Astrocyte (in vitro differentiated cells and primary cell): ENCODE data around the gene ZBTB7C. TPM values are rescaled to one million over a fixed set of nuclear protein-coding genes. Genes with fewer than 3 reads are reported as not detected.

ENCODE experiments used
- DNase-seq: peaks from one replicate; pipeline ENCODE4 v3.0.0-alpha.2; 2010; ENCODE audit warnings: low read depth
- FAIRE-seq: peaks from 2 replicates; lab custom pipeline; 2011; peaks lifted over from hg19 to GRCh38; lab: Jason Lieb, UNC
- H2AFZ ChIP-seq: 2 replicates; pipeline ENCODE4 v1.6.0; 2012; ENCODE audit warnings: low read depth, low read length, inconsistent platforms
- H3K27ac ChIP-seq: 2 replicates; pipeline ENCODE4 v1.5.1; 2011; ENCODE audit warnings: low read depth, low read length, inconsistent platforms
- H3K27me3 ChIP-seq: 2 replicates; pipeline ENCODE4 v1.6.0; 2011; ENCODE audit warnings: low read length, inconsistent platforms; ENCODE audit not compliant: insufficient read depth
- H3K36me3 ChIP-seq: 2 replicates; pipeline ENCODE4 v1.5.1; 2011; ENCODE audit warnings: low read length, inconsistent platforms; ENCODE audit not compliant: insufficient read depth
- H3K4me1 ChIP-seq: 2 replicates; pipeline ENCODE4 v1.5.1; 2011; ENCODE audit warnings: low read length, inconsistent platforms; ENCODE audit not compliant: insufficient read depth
- H3K4me2 ChIP-seq: 2 replicates; pipeline ENCODE4 v1.6.0; 2012; ENCODE audit warnings: low read length, inconsistent platforms
- H3K4me3 ChIP-seq: 2 replicates; pipeline ENCODE4 v1.5.1; 2011; ENCODE audit warnings: low read depth, mild to moderate bottlenecking, low read length, inconsistent platforms; ENCODE audit not compliant: insufficient read depth
- H3K79me2 ChIP-seq: 2 replicates; pipeline ENCODE4 v1.6.0; 2012; ENCODE audit warnings: mild to moderate bottlenecking, low read length, inconsistent platforms; ENCODE audit not compliant: insufficient read depth
- H3K9ac ChIP-seq: 2 replicates; pipeline ENCODE4 v1.6.0; 2012; ENCODE audit warnings: mild to moderate bottlenecking, low read length, inconsistent platforms
- H3K9me3 ChIP-seq: 2 replicates; pipeline ENCODE4 v1.5.1; 2012; ENCODE audit warnings: low read depth, mild to moderate bottlenecking, low read length, inconsistent platforms; ENCODE audit not compliant: insufficient read depth
- H4K20me1 ChIP-seq: 2 replicates; pipeline ENCODE4 v1.6.0; 2012; ENCODE audit warnings: low read length, inconsistent platforms; ENCODE audit not compliant: insufficient read depth
- H3K27ac Mint-ChIP-seq: one replicate; pipeline ENCODE4 v1.8.0; 2021; ENCODE audit warnings: mild to moderate bottlenecking, mixed read lengths; ENCODE audit not compliant: unreplicated experiment
- H3K27me3 Mint-ChIP-seq: one replicate; pipeline ENCODE4 v1.8.0; 2021; ENCODE audit warnings: low read depth, mixed read lengths; ENCODE audit not compliant: unreplicated experiment
- H3K36me3 Mint-ChIP-seq: one replicate; pipeline ENCODE4 v1.8.0; 2021; ENCODE audit warnings: low read depth, mixed read lengths; ENCODE audit not compliant: unreplicated experiment
- H3K4me1 Mint-ChIP-seq: one replicate; pipeline ENCODE4 v1.8.0; 2021; ENCODE audit warnings: low read depth, mixed read lengths; ENCODE audit not compliant: unreplicated experiment
- H3K4me3 Mint-ChIP-seq: one replicate; pipeline ENCODE4 v1.8.0; 2021; ENCODE audit warnings: mild to moderate bottlenecking, moderate library complexity, mixed read lengths; ENCODE audit not compliant: unreplicated experiment
- H3K9me3 Mint-ChIP-seq: one replicate; pipeline ENCODE4 v1.8.0; 2021; ENCODE audit warnings: mild to moderate bottlenecking, mixed read lengths; ENCODE audit not compliant: unreplicated experiment
- EZH2 ChIP-seq: IDR thresholded peaks from 2 replicates; pipeline ENCODE4 v1.6.1; 2012; ENCODE audit warnings: mild to moderate bottlenecking, low read length, inconsistent platforms; ENCODE audit not compliant: insufficient read depth
- total RNA-seq: library from RNA; stranded (reverse); gene quantifications from 2 replicates; pipeline ENCODE4 v1.2.1, GENCODE V29; 2021
- TF ChIP-seq, protein P1 (sequence below): IDR thresholded peaks from 2 replicates; pipeline ENCODE4 v1.5.1; 2011; ENCODE audit warnings: low read depth, mild to moderate bottlenecking, inconsistent platforms, low read length, moderate library complexity; ENCODE audit not compliant: insufficient read depth

The ZBTB7C gene
- total RNA-seq, 1 donor from 2014 or later: 1.0 TPM

DNA sequence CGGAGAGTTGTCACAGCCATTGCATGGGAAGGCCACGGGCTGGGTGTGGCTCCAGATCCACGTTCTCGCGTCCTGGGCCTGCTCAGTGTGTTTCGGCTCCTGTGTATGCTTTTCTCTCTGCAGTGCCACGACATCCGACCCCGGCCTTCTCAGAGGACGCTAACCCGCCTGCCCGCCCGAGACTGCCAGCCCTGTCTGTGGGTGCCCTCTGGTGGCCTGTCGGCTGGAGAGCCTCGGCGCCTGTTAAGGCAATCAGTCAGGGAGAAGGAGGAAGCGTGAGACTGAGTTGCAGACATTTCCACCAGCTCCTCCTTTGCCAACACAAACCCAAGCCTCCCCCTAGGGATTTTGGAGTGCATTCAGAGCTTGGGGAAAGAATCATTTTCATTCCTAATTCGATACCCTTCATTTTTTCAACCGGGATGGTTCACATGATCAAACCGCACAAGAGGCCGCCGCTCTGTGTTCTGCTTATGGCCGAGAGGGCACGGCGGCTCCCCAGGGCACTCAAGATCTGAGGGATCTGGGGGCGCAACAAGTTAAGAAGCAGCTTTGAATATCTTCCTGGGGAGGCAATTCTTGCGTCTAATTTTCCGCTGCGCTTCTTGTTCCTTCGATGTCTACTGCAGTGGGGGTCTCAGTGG is 37.5 kb upstream of the ZBTB7C start:
- H3K9me3 ChIP-seq: no peaks in the 10 kb centered on the region
- H3K27me3 ChIP-seq: peaks cover 55% of the 10 kb centered on the region
- peak; percentile 20 for FAIRE-seq
- H3K4me1 ChIP-seq: no peaks in the 10 kb centered on the region
- H3K4me3 ChIP-seq: no peak overlapping the region
- DNase-seq: peak; percentile 37
- H3K27me3 Mint-ChIP-seq: peaks cover 74% of the 10 kb centered on the region
- TF ChIP-seq, protein P1, sequence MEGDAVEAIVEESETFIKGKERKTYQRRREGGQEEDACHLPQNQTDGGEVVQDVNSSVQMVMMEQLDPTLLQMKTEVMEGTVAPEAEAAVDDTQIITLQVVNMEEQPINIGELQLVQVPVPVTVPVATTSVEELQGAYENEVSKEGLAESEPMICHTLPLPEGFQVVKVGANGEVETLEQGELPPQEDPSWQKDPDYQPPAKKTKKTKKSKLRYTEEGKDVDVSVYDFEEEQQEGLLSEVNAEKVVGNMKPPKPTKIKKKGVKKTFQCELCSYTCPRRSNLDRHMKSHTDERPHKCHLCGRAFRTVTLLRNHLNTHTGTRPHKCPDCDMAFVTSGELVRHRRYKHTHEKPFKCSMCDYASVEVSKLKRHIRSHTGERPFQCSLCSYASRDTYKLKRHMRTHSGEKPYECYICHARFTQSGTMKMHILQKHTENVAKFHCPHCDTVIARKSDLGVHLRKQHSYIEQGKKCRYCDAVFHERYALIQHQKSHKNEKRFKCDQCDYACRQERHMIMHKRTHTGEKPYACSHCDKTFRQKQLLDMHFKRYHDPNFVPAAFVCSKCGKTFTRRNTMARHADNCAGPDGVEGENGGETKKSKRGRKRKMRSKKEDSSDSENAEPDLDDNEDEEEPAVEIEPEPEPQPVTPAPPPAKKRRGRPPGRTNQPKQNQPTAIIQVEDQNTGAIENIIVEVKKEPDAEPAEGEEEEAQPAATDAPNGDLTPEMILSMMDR: peak; percentile 78
- no peak for TF ChIP-seq EZH2
- peaks cover 6% of the 10 kb centered on the region for H3K9me3 Mint-ChIP-seq
- peak overlapping the region; percentile 18 for H3K27ac Mint-ChIP-seq
- H3K36me3 ChIP-seq: no peaks in the 10 kb centered on the region
- peak overlapping the region; percentile 18 for H3K4me2 ChIP-seq
- H3K27ac ChIP-seq: no peak overlapping the region
- H4K20me1 ChIP-seq: no peaks in the 10 kb centered on the region
- no peaks in the 10 kb centered on the region for H3K79me2 ChIP-seq
- H2AFZ ChIP-seq: peak overlapping the region; percentile 61
- H3K4me3 Mint-ChIP-seq: no peak overlapping the region
- no peaks in the 10 kb centered on the region for H3K36me3 Mint-ChIP-seq
- H3K9ac ChIP-seq: no peak overlapping the region
- H3K4me1 Mint-ChIP-seq: peaks cover 3% of the 10 kb centered on the region

DNA sequence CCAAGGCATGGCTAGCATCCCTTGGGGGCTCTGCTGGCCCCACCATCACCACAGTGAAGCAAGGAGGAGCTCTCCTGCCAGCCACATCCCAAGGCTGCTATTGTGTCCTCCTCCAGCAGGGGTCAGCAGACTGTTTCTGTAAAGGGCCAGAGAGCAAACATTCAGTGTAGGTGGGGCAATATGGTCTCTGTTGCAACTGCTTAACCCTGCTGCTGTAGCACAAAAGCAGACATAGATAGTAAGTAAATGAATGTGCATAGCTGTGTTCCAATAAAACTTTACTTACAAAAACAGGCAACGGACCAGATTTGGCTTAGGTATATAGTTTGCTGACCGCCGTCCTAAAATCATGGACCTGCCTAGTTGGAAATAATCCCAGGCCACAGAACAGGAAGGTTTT is 36.4 kb upstream of the ZBTB7C start:
- Mint-ChIP-seq H3K36me3 (no peaks in the 10 kb centered on the region), H3K27ac (no peak overlapping the region), H3K4me1 (peaks cover 3% of the 10 kb centered on the region), H3K4me3 (no peak overlapping the region), H3K27me3 (peaks cover 75% of the 10 kb centered on the region), H3K9me3 (peaks cover 6% of the 10 kb centered on the region)
- peak; percentile 84 for FAIRE-seq
- Histone ChIP-seq H3K4me1 (no peaks in the 10 kb centered on the region), H3K9me3 (no peaks in the 10 kb centered on the region), H3K79me2 (no peaks in the 10 kb centered on the region), H4K20me1 (no peaks in the 10 kb centered on the region), H2AFZ (no peak overlapping the region), H3K9ac (no peak overlapping the region), H3K27me3 (peaks cover 65% of the 10 kb centered on the region), H3K36me3 (no peaks in the 10 kb centered on the region), H3K27ac (no peak overlapping the region), H3K4me3 (no peak overlapping the region), H3K4me2 (no peak overlapping the region)
- DNase-seq: peak; percentile 50
- TF ChIP-seq, protein P1: peak; percentile 93
- no peak for TF ChIP-seq EZH2

DNA sequence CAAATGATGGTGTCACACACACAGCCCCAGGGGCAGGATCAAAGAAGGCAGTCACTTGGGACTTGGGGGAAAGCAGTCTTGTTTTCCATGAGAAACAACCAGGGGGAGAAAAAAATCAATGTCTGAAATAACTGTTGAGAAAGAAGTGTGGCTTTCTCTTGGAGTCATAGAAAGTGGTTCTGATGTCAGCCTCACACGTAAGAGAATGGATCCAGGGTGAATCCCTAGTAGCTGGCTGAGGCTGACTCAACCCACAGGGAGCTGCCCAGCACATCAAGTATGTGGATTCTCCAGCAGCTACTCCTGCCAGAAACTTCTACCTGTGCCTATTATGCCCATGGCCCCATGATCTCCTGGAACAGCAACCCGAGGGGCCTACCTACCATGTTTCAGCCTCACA is 33.6 kb upstream of the ZBTB7C start:
- no peak overlapping the region for H3K4me3 Mint-ChIP-seq
- TF ChIP-seq, protein P1: no peak
- TF ChIP-seq EZH2: no peak
- no peak for DNase-seq
- FAIRE-seq: no peak
- no peak overlapping the region for H3K4me2 ChIP-seq
- peaks cover 71% of the 10 kb centered on the region for H3K27me3 Mint-ChIP-seq
- H2AFZ ChIP-seq: no peak overlapping the region
- H3K27ac ChIP-seq: no peak overlapping the region
- no peak overlapping the region for H3K27ac Mint-ChIP-seq
- H3K79me2 ChIP-seq: no peaks in the 10 kb centered on the region
- H3K9me3 ChIP-seq: no peaks in the 10 kb centered on the region
- peaks cover 3% of the 10 kb centered on the region for H3K4me1 Mint-ChIP-seq
- H3K36me3 ChIP-seq: no peaks in the 10 kb centered on the region
- H3K9ac ChIP-seq: no peak overlapping the region
- H3K27me3 ChIP-seq: peaks cover 59% of the 10 kb centered on the region
- no peaks in the 10 kb centered on the region for H3K36me3 Mint-ChIP-seq
- H3K4me3 ChIP-seq: no peak overlapping the region
- no peaks in the 10 kb centered on the region for H4K20me1 ChIP-seq
- H3K9me3 Mint-ChIP-seq: no peaks in the 10 kb centered on the region
- no peaks in the 10 kb centered on the region for H3K4me1 ChIP-seq
